ENCODE results near the gene ISOC1. TPM values are rescaled to one million over a fixed set of nuclear protein-coding genes. Genes with fewer than 3 reads are reported as not detected.
A peak's percentile ranks its signal among the peaks of the same experiment; 100 is the strongest.

The ISOC1 gene
- 7.7 TPM for polyA plus RNA-seq (2013, experiment 1 of 2; ENCODE audit: insufficient read length)
- 6.5 TPM for polyA plus RNA-seq (2013, experiment 2 of 2; ENCODE audit: insufficient read length)

- peak; percentile 91 for DNase-seq
Observed at GRCh38 chr5:129094087-129094923, at the start of gene ISOC1. Gene ISOC1 (plus strand): TSS chr5:129094749. CDS start chr5:129094767, 18 bp downstream.

DNA sequence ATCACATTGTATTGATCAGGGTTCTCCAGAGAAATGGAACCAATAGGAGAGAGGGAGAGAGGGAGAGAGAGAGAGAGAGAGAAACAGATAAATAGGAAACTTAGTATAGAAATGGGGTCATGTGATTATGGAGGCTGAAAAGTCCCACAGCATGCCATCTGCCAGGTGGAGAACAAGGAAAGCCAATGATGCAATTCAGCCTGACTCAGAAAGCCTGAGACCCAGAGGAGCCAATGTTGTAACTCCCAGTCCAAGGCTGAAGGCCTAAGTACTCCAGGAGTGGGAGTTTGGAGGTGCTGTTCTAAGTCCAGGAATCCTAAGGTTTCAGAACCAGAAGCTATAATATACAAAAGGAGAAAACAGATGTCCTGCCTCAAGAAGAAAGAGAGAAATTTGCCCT lies 48.4 kb upstream of the ISOC1 start:
- no peak for DNase-seq

- no peak for DNase-seq
Observed at GRCh38 chr5:129048509-129048908, 46.0 kb upstream of the ISOC1 start.

- no peak for DNase-seq
Observed at GRCh38 chr5:129049126-129049799, 45.3 kb upstream of the ISOC1 start.

DNA sequence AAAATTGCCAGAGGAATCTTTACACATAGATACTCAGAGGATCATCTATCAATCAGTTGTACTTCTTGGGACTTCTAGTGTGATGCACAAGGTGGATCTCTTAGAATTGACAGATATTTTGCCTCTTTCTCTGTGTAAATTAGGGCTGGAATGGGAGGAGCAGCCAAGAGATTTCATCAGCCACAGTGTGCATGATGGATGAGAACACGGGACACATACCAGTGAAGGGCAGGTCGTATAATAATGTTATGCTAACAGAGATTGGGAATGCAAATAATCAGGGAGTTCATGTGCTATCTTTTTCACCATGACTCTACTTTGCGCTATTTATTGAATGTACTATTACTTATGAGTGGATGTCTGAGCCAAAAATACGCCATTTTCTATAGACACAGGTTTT lies 43.3 kb upstream of the ISOC1 start:
- peak; percentile 16 for DNase-seq

DNA sequence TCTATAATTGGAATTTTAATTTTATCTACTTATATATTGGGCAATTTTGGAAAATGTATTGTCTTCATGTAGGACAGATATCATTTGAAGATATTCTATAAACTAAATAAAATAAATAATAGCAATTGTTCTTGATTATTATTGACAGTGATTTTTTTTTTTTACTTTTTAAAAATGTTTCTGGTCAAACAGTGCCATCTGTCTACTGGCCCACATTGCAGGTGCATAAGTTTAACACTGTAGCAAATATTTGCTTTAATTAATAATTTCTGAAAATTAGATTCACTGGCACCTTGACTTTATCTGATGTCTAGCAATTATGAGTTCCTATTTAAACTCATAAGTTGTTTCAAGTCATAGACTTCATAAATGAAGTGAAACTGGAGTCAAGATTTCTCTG lies 41.1 kb upstream of the ISOC1 start:
- DNase-seq = no peak

DNA sequence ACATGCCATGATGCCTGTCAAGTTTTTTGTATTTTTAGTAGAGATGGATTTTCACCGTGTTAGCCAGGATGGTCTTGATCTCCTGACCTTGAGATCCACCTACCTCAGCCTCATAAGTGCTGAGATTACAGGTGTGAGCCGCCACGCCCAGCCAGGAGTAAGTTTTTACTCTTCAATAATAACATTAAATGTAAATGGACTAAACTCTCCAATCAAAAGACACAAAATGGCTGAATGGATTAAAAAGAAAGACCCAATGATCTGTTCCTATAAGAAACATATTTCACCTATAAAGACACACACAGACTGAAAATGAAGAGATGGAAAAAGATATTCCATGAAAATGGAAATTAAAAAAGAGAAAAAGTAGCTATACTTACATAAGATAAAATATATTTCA lies 37.2 kb upstream of the ISOC1 start:
- no peak for DNase-seq

DNA sequence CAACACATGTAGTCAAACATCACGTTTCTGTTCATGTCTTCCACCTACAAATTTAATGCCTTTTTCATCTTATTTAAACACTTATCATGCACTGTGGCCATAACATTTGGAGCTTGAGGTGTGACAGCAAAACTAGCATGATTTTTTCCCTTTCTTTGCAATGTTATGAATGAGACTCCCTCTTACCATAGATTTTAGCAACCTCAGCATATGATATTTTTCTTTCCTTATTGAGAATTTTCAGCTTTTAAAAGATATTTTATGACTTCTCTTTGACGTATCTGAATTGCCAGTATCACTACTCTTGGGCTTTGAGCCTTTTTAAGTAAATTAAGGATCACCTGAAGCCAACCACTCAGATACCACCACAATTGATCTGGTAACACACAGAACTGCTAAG lies 32.7 kb upstream of the ISOC1 start:
- DNase-seq = no peak

DNA sequence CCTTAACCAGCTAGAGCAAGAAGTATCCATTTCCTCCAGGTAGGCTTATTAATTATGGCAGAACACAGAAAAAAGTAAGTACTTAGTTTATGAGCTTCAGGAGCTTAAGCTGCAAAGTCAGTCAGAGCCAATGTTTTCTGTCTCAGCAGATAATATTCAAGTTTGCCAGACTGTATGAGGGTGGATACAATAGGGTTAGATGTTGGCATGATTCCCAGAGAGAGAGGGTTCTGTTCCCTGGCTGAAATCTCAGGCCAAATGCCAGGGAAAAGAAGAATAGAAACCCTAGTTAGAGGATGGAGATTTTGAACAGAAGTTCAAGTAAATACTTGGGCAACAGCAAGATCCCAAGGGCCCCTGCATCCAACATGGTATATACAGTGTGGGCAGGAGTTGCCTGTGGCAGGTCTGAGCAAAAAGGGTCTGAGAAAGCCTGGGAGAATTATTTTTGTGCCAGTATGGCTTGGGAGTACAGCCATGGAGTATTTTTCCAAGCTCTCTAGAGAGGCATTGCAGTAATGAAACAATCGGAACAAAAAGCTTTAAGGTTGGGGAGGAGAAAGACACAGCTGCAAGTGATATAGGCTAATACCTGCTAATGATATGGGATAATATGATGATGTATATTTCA lies 31.0 kb upstream of the ISOC1 start:
- DNase-seq = peak; percentile 8

GRCh38 chr5:129065721-129066120 lies 28.8 kb upstream of the ISOC1 start:
- no peak for DNase-seq

DNA sequence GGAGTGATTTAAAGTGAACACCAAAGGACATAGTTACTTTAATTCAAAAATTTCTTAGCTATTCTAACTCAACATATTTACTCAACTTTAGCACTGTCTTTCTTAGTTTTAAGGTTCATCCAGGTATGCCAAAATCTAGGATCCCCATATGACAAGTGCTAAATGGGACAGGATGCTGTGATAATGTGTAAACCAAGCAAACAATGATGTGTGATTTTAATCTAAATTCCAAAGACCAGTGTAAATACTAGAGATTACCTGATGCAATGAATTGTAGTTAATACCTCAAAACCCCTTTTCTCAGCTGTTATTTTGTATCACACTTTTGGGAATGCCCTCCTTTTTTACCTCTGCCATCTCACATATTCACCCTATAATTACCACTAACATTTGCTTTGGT lies 26.8 kb upstream of the ISOC1 start:
- DNase-seq = no peak

GRCh38 chr5:129069292-129069691 lies 25.3 kb upstream of the ISOC1 start:
- no peak for DNase-seq

DNA sequence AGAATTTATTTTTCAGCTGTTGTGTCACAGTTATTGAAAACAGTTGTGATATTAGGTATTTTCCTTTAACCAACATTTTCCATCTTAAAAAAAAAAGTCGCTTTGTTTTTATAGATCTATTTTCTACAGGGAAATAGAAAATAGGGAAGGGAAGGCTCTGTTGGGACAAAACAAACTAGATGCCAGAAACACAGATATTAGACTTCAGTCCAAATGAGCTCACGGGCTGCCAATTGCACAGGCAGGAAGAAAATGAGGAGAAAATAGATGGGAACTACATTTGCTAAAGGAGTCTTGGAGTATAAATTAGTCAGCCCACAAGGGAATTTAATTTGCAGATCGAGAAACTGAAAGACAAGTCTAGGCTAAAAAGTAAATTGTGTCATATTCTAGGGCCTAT lies 21.4 kb upstream of the ISOC1 start:
- no peak for DNase-seq

DNA sequence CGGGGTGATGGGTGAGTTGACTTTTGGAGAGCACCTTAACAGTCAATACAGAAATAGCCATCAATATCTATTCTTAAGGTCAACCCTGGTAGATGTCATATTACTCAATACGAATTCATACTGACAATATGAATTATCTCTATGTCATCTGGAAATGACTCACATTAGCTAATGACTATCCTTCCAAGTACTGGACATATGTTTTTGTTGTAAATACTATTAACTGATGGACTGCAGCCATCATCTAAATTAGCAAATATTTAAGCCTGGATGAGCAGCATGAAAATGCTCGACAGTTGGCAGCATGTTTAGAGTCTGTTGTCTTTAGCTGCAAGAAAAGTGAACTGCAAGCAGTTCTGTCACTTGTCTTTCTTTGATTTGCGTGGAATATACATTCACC lies 19.6 kb upstream of the ISOC1 start:
- peak; percentile 30 for DNase-seq

- DNase-seq = no peak
Observed at GRCh38 chr5:129077433-129078075, 17.0 kb upstream of the ISOC1 start.

DNA sequence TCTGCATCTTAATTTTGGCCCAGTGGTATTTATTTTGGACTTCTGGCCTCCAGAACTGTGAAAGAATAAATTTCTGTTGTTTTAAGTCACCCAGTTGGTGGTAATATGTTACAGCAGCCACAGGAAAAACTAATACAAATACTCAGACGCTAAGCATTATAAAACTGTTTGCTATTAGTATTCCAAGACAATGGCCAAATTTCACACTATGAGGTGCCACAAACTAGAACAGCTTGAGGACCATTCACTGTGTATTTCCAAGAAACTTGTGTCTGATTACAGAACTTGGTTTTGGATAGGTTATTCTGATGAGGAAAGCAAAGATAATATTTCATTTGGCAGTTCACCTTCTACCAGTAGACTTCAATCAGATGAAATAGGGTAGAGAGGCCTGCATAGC lies 16.3 kb upstream of the ISOC1 start:
- no peak for DNase-seq

DNA sequence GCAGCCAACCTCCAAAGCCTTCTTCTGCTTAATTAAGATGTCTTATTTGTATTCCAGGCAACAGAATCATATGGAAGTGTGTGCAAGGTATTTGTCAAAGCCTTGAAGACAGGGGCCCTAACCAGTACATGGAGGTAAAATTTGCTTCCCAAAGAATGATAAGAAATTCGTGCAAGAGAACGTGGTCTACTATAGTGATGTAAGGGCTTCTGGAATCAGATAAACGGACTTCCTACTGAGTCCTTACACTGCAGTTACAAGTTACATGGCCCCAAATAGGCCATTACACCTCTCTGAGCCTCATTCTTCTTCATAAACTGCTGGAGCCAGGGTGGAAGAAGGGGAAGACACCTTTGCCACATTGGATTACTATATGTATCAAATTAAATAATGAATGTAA lies 15.9 kb upstream of the ISOC1 start:
- no peak for DNase-seq

GRCh38 chr5:129079496-129079895 lies 15.1 kb upstream of the ISOC1 start:
- no peak for DNase-seq

DNA sequence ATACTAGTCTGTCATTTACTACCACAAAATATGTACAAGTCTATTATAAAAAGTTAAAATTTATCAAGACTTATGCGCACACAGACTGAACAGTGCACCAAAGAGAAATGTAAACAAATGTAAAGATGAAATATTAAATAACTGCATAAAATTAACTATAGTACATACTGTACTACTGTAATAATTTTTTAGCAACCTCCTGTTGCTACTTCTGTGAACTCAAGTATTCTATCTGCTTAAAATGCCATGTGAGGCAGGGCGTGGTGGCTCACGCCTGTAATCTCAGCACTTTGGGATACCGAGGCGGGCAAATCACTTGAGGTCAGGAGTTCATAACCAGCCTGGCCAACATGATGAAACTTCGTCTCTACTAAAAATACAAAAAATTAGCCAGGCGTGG lies 13.8 kb upstream of the ISOC1 start:
- no peak for DNase-seq

DNA sequence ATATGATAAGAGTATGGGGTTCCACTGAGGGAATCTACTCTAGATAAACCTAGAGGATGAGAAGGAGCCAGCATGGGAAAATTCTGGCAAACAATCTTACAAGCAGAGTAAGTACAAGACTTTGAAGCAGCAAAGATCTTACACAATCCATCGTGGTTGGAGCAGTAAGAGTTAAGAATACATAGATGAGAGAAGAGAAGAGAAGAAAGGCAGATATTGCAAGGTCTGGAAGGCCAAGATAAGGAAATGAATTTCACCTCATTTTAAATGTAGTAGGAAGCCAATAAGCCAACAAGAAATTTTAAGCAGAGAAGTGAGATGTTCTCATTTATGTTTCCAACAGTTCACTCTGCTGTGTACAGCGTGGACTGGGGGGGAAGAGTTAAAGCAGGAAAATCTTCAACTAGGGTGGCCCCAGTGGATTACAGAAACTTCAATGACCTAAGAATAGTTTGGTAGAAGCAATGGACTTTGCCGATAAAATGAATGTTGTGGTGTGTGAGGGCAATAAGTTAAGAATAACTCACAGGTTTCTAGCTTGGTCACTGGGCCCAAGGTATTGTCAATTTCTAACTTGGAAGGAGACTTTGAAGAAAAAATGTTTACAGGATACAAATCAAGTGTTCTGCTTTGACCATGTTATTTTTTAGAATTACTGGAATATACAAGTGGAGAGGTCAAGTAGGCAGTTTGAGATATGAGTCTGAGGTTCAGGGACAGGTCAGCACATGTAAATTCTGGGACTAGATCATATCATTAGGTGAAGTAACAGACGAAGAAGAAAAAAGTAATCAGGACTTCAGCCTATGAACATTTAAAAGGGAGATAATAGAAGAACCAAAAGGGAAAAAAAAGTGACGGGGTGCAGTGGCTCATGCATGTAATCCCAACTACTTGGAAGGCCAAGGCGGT lies 12.1 kb upstream of the ISOC1 start:
- no peak for DNase-seq

- DNase-seq = peak; percentile 28
Observed at GRCh38 chr5:129094924-129095899, 663 bp downstream of the ISOC1 start.
